SK-N-SH (cell line): ENCODE measurements around the gene SLC5A3.

Source experiments
- ELF1 ChIP-seq: IDR thresholded peaks from 2 replicates; pipeline ENCODE4 v1.4.0; 2012
- RFX5 ChIP-seq: IDR thresholded peaks from 2 replicates; pipeline ENCODE4 v1.6.1; 2012; ENCODE audit warnings: mild to moderate bottlenecking, improper control_type of control experiment, low read length
- YY1 ChIP-seq: IDR thresholded peaks from 2 replicates; pipeline ENCODE4 v1.4.0; 2012; ENCODE audit warnings: low read depth, mild to moderate bottlenecking

DNA sequence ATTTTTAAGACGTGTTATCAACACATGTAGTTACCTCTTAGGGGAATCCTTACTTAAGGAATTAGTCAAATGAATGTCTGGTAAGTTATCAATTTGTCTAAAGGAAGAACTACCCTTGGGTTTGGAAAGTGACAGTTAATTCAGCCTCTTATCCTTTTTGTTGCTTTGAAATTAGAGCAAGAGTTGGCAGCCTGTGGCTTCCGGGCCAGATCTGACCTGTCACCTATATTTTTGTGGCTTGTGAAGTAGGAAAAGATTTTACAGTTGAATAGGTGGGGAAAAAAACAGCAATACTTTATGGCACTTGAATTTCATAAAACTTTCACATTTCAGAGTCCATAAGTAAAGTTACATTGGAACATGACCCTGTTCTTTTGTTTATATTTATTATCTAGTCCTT is 5.5 kb downstream of the SLC5A3 start:
- TF ChIP-seq ELF1, result no peak
- no peak for TF ChIP-seq RFX5
- TF ChIP-seq YY1, result no peak
